SK-N-DZ (cell line): Measurements from ENCODE around the gene UTY.
"Not testable (repeated sequence)": the region's sequence is repeated elsewhere in the genome, so short reads cannot be mapped to it uniquely, and the experiment has no call there.

Experiments used
- DNase-seq: peaks from one replicate; pipeline ENCODE4 v3.0.0-alpha.2; 2015; ENCODE audit warnings: low spot score

Gene UTY

GRCh38 chrY:13307959-13308358 lies 171.9 kb downstream of the UTY start:
- no peak for DNase-seq

- no peak for DNase-seq
Measured at GRCh38 chrY:13300795-13301194, 179.0 kb downstream of the UTY start.

- DNase-seq, result no peak
Measured at GRCh38 chrY:13299411-13299810, 180.4 kb downstream of the UTY start.

- no peak for DNase-seq
Measured at GRCh38 chrY:13296176-13296890, 183.5 kb downstream of the UTY start.

GRCh38 chrY:13295026-13295425 lies 184.8 kb downstream of the UTY start:
- DNase-seq, result no peak

GRCh38 chrY:13291199-13291598 lies 188.6 kb downstream of the UTY start:
- DNase-seq, result no peak

- not testable (repeated sequence) for DNase-seq
Measured at GRCh38 chrY:13282151-13283054, 197.4 kb downstream of the UTY start.

- DNase-seq, result no peak
Measured at GRCh38 chrY:13279561-13279960, 200.3 kb downstream of the UTY start.

- DNase-seq, result no peak
Measured at GRCh38 chrY:13271706-13272105, 208.1 kb downstream of the UTY start.

- DNase-seq, result not testable (repeated sequence)
Measured at GRCh38 chrY:13253941-13254440, 225.8 kb downstream of the UTY start.

GRCh38 chrY:13250421-13250820 lies 229.4 kb downstream of the UTY start:
- no peak for DNase-seq

- no peak for DNase-seq
Measured at GRCh38 chrY:13243716-13244115, 236.1 kb downstream of the UTY start.

- DNase-seq, result no peak
Measured at GRCh38 chrY:13233901-13234300, 245.9 kb downstream of the UTY start.

GRCh38 chrY:13233118-13233517 lies 246.7 kb downstream of the UTY start:
- no peak for DNase-seq

GRCh38 chrY:13227354-13227953 lies 252.4 kb downstream of the UTY start:
- no peak for DNase-seq

- DNase-seq, result no peak
Measured at GRCh38 chrY:13210961-13211646, 268.7 kb downstream of the UTY start.

GRCh38 chrY:13205214-13205613 lies 274.6 kb downstream of the UTY start:
- DNase-seq, result no peak
